Fibroblast of skin of left biceps (primary cell): ENCODE data around the gene PPP2R5B.
A peak's percentile ranks its signal among the peaks of the same experiment; 100 is the strongest.

ENCODE experiments used
- DNase-seq, 2 experiments: peaks; one replicate each; pipeline ENCODE4 v3.0.0-alpha.2; 2013; ENCODE audit warnings: low read depth in 2 of 2

PPP2R5B gene

GRCh38 chr11:64908766-64909165, 15.7 kb upstream of the PPP2R5B start:
- DNase-seq = no peak

- DNase-seq = no peak
Observed at GRCh38 chr11:64909653-64910343, 14.7 kb upstream of the PPP2R5B start.

GRCh38 chr11:64910451-64911093, 13.9 kb upstream of the PPP2R5B start:
- no peak for DNase-seq

- no peak for DNase-seq
Observed at GRCh38 chr11:64911142-64911541, 13.3 kb upstream of the PPP2R5B start.

GRCh38 chr11:64911689-64912088, 12.8 kb upstream of the PPP2R5B start:
- DNase-seq = no peak

- no peak for DNase-seq
Observed at GRCh38 chr11:64913171-64913727, 11.2 kb upstream of the PPP2R5B start.

GRCh38 chr11:64914123-64914522, 10.4 kb upstream of the PPP2R5B start:
- DNase-seq = no peak

GRCh38 chr11:64915376-64915887, 9.1 kb upstream of the PPP2R5B start:
- no peak for DNase-seq

GRCh38 chr11:64916040-64916774, 8.3 kb upstream of the PPP2R5B start:
- no peak for DNase-seq

- peak; percentile 99 for DNase-seq
Observed at GRCh38 chr11:64916775-64917662, 7.5 kb upstream of the PPP2R5B start, which contains the start of gene ATG2A. Gene ATG2A (minus strand): TSS chr11:64917209. CDS start chr11:64917135, 74 bp downstream.

- DNase-seq = no peak
Observed at GRCh38 chr11:64917663-64917995, 6.9 kb upstream of the PPP2R5B start.

- peak in 1 of 2 experiments; percentile 20 for DNase-seq
Observed at GRCh38 chr11:64918017-64918416, 6.5 kb upstream of the PPP2R5B start.

GRCh38 chr11:64919627-64920026, 4.9 kb upstream of the PPP2R5B start:
- DNase-seq = no peak

- DNase-seq = no peak
Observed at GRCh38 chr11:64920124-64920523, 4.4 kb upstream of the PPP2R5B start.

GRCh38 chr11:64921384-64921783, 3.1 kb upstream of the PPP2R5B start:
- no peak for DNase-seq

- DNase-seq = no peak
Observed at GRCh38 chr11:64923151-64923661, 1.3 kb upstream of the PPP2R5B start.

GRCh38 chr11:64924910-64925284, 408 bp downstream of the PPP2R5B start:
- DNase-seq = no peak

- no peak for DNase-seq
Observed at GRCh38 chr11:64925536-64926436, 1.3 kb downstream of the PPP2R5B start.

- no peak for DNase-seq
Observed at GRCh38 chr11:64926689-64927088, 2.2 kb downstream of the PPP2R5B start.

GRCh38 chr11:64928957-64929356, 4.5 kb downstream of the PPP2R5B start:
- no peak for DNase-seq
